CD4-positive, alpha-beta T cell treated with Interleukin-6 at 100 ng/mL for 8 hours (primary cell): Measurements from ENCODE around the gene GAA.
A peak's percentile ranks its signal among the peaks of the same experiment; 100 is the strongest.

ENCODE experiments used
- DNase-seq: peaks from one replicate; pipeline ENCODE4 v3.0.0-alpha.2; 2020; ENCODE audit warnings: mixed read lengths, low spot score

GAA gene

DNA sequence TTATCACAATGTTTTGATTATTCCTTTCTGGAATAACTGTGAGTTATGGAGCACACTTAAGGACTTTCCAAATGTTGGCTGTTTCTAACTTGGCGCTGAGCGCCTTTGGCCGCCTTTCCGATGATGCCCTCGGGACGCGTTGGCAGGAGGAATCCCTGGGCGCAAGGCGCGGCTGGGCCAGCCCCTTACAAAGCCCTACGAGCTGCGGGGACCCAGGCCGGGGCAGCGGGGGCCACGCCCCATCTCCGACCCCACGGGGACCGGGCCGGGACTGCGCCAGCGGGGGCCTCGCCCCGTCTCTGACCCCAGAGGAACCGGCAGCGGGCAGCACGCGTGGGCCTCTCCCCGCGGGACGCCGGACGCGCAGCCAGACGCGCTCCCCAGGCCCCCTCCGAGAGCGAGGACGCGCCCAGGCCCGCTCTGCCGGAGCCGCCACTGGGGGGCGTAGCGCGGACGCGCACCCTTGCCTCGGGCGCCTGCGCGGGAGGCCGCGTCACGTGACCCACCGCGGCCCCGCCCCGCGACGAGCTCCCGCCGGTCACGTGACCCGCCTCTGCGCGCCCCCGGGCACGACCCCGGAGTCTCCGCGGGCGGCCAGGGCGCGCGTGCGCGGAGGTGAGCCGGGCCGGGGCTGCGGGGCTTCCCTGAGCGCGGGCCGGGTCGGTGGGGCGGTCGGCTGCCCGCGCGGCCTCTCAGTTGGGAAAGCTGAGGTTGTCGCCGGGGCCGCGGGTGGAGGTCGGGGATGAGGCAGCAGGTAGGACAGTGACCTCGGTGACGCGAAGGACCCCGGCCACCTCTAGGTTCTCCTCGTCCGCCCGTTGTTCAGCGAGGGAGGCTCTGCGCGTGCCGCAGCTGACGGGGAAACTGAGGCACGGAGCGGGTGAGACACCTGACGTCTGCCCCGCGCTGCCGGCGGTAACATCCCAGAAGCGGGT, at the start of gene GAA:
GAA (plus strand) TSS at position 571 of the 935 bp plus-strand sequence. CDS start 3,006 bp downstream, outside the sequence.
- peak; percentile 85 for DNase-seq

- DNase-seq, result no peak
Observed at GRCh38 chr17:80051681-80052080, 49.7 kb upstream of the GAA start.

GRCh38 chr17:80053102-80053501, 48.3 kb upstream of the GAA start:
- no peak for DNase-seq

DNA sequence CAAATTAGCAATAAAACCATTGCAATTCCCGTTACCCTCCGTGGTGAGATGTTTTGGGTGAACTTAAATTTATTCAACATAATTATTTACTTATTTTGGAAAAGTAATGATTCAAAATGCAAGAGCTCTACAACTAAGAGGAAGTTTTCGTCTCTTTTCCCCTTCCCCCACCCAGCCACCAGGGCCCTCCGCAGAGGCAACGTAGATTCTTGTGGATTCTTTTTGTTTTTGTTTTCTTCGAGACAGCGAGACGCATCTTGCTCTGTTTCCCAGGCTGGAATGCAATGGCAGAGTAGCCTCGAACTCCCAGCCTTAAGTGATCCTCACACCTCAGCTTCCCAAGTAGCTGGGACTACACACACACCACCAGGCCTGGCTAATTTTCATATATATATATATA, 45.8 kb upstream of the GAA start:
- DNase-seq, result no peak

GRCh38 chr17:80058311-80058955, 42.9 kb upstream of the GAA start:
- DNase-seq, result no peak

DNA sequence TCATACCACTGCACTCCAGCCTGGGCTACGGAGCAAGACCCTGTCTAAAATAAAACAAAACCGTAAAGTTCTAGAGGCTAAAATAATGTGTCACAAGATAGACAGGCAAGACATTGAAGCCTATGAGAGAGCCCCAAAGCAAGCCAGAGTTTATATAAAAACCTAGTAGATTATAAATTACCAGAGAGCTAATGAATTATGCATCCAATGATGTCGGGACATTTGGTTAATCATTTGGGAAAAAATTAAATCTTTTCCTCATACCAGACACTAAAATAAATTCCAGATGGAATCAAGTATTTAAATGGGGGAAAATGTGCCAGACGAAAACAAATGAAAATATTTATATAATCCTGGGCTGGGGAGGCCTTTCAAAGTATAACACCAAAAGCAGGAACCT, 40.7 kb upstream of the GAA start:
- DNase-seq, result no peak

GRCh38 chr17:80061421-80061820, 40.0 kb upstream of the GAA start:
- no peak for DNase-seq

DNA sequence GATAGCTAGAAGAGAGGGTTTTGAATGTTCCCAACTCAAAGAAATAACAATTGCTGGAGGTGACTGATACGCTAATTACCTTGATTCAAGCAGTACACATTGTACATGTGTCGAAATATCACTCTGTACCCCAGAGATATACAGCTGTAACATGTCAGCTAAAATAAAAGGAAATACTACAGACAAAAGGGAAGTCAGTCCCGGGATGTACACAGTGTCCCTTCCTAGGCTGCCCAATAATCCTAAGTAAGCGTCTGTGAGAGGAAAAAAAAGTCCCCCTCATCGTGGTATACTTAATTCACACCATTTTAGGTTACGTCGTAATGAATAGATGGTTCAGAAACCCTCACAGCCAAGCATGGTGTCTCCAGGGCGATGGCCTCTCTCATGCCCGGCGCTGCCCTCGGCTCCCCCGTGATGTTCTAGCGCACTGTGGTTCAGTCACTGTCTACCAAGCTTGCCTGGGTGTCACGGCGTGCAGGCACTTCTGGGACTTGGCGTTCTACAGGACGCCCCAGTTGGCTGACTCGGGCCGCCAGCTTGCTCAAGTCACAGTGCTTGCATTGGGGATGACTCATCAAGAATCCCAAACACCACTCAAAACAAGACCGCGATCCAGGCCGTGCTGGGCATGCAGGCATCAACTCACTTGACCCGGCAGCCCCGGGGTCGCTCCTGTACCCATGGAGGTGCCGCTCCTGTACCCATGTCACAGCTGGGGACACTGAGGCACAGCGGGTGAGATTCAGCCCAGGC, 37.4 kb upstream of the GAA start:
- DNase-seq, result no peak

GRCh38 chr17:80064696-80065095, 36.7 kb upstream of the GAA start:
- no peak for DNase-seq

DNA sequence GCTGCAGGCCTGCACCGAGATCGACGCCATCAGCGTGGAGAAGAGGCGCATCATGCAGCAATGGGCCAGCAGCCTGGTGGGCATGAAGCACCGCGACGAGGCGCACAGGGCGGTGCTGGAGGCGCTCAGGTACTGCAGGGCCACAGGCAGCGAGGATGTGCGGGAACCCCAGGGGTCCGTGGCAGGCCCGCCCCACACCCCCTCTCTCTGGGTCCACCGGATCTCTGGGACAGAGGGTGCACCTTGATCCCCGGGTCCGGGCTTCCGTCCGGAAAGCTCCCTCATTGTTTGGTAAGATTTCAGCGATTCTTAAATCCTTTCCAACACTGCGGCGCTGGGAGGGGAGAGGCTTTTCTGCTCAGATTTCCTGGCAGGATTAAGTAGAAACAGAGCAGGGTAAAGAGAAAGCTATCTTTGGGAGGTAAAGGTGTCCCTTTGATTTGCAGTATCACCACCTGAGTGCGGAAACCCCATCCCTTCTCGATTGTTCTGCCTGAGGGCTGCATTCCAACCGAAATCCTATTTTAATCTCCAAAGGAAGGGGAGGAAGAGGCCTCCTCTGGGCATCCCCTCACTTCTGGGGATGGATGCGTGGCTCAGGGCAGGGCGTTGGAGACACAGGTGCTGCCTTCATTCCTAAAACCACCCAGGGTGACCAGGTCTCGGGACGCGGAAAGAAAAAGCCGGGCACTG, 35.8 kb upstream of the GAA start:
- DNase-seq, result no peak

GRCh38 chr17:80067393-80067986, 33.9 kb upstream of the GAA start:
- DNase-seq, result no peak

DNA sequence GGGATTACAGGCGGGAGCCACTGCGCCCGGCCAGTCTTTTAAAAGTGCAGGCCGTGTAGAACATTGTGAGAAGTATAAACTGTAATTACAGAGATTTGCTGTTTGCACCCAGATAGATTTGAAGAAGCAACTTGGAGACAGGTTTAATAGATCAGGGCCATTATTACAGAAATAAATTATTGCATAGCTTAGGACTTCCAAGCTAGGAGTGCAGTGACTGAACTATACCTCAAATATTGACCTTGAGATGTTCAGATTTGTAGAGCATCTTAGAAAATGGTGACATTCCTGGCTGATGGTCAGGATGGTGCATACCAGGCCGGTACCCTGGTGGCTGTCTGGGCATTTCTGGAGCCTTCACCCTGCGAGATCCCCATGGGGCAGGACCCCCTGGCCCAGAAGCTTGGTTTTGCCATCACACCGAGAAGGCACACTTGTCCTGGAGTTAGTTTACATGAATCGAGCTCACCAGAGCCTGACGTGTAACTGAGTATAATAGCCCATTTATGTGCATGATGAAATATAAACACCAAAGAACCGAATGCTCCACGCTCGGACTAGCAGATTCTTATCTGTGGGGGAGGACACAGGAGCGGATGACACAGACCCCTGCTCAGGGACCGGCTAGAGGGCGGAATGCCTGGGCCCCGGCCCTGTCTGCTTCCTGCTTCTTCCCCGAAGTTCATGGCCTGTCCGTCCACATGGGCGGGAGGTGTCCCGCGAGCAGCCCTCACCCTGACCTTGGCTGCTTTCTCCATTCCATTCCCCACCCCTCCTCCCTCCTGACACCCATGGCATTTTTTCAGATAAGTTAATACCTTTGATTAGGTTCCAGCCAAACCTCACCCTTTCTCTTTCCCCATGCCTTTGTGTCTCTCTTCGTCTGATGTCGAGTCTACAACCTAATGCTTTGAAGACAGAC, 32.8 kb upstream of the GAA start:
- no peak for DNase-seq

- no peak for DNase-seq
Observed at GRCh38 chr17:80070375-80071115, 30.8 kb upstream of the GAA start.

GRCh38 chr17:80071116-80071841, 30.1 kb upstream of the GAA start:
- no peak for DNase-seq

DNA sequence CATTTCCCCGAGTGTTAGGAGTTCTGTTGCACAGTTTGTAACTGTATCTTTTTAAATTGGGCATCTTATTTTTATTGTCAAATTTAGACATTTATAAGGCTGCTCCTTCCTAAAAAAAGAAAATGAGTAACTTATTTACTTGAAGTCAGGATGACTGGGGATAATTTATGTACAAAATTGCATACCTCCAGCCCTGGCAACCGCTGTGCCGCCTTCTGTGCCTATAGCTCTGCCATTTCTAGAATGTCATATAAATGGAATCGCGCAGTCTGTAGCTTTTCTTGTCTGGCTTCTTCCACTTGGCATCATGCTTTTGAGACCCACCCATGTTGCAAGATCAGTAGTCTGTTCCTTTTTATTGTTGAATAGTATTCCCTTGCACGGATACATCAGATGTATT, 29.0 kb upstream of the GAA start:
- DNase-seq, result no peak

GRCh38 chr17:80080081-80080480, 21.3 kb upstream of the GAA start:
- no peak for DNase-seq

DNA sequence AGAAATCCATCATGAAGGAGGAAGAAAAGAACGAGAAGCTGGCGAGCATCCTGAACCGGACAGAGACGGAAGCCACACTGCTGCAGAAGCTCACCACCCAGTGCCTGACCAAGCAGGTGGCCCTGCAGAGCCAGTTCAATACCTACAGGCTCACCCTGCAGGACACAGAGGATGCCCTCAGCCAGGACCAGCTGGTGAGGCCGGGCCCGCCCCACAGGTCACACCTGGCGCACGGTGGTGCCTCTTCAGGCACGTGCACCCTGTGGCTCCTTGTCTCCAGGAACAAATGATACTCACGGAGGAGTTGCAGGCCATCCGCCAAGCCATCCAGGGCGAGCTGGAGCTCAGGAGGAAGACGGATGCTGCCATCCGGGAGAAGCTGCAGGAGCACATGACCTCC, 19.8 kb upstream of the GAA start:
- no peak for DNase-seq

GRCh38 chr17:80082403-80083135, 18.8 kb upstream of the GAA start:
- peak; percentile 70 for DNase-seq
